PFSK-1 (cell line): ENCODE data around the gene RNF5.

Experiments used
- FOXP2 ChIP-seq: optimal IDR thresholded peaks from 2 replicates; pipeline ENCODE3; 2011; ENCODE audit warnings: borderline replicate concordance, control low read depth, inconsistent platforms; ENCODE audit not compliant: insufficient read depth; ENCODE audit errors: extremely low read length, extremely low read depth
- POLR2AphosphoS5 ChIP-seq: IDR thresholded peaks from 2 replicates; pipeline ENCODE4 v1.6.1; 2012; ENCODE audit warnings: low read depth, mild to moderate bottlenecking, control low read depth, low read length, moderate library complexity
- REST ChIP-seq, 2 experiments: IDR thresholded peaks; 2 replicates each; pipeline versions ENCODE4 v1.6.1 to v1.8.0; 2011 to 2012; ENCODE audit warnings: low read depth in 2 of 2, low read length in 2 of 2, control low read depth in 1 of 2, inconsistent platforms in 1 of 2, mild to moderate bottlenecking in 1 of 2, moderate library complexity in 1 of 2; ENCODE audit not compliant: insufficient read depth in 1 of 2
- SIN3A ChIP-seq: IDR thresholded peaks from 2 replicates; pipeline ENCODE4 v1.6.1; 2012; ENCODE audit warnings: mild to moderate bottlenecking, low read length, moderate library complexity, borderline replicate concordance; ENCODE audit not compliant: insufficient read depth
- TAF1 ChIP-seq: IDR thresholded peaks from 2 replicates; pipeline ENCODE4 v1.6.1; 2012; ENCODE audit warnings: low read length, control low read depth, borderline replicate concordance; ENCODE audit not compliant: insufficient read depth

GRCh38 chr6:32195902-32196681, 17.9 kb downstream of the RNF5 start:
- TF ChIP-seq POLR2AphosphoS5 (peak; percentile 91), REST (IDR thresholded peaks at IDR 0.05; ENCODE audit: insufficient read depth in 1 of 2, low read depth in 2 of 2, low read length in 2 of 2) (no peak), SIN3A (no peak; the same call in 1 of the 2 replicates), FOXP2 (no peak), TAF1 (0 out of 2 replicates have a peak, but pooled peaks have one; percentile 56)
